ENCODE measurements around the gene DOLPP1. TPM values are rescaled to one million over a fixed set of nuclear protein-coding genes. Genes with fewer than 3 reads are reported as not detected.
"Not testable (repeated sequence)": the region's sequence is repeated elsewhere in the genome, so short reads cannot be mapped to it uniquely, and the experiment has no call there.

Gene DOLPP1, protein sequence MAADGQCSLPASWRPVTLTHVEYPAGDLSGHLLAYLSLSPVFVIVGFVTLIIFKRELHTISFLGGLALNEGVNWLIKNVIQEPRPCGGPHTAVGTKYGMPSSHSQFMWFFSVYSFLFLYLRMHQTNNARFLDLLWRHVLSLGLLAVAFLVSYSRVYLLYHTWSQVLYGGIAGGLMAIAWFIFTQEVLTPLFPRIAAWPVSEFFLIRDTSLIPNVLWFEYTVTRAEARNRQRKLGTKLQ
- 13.2 TPM for total RNA-seq
- long read RNA-seq, transcript DOLPP1-202 (8 exons, 2,177 nt), result major isoform, 13 of 18 reads
- long read RNA-seq, partial matches to known transcripts, result 4 of 18 reads
- long read RNA-seq, other reads (novel, unspliced or antisense), result 0 of 18 reads

DNA sequence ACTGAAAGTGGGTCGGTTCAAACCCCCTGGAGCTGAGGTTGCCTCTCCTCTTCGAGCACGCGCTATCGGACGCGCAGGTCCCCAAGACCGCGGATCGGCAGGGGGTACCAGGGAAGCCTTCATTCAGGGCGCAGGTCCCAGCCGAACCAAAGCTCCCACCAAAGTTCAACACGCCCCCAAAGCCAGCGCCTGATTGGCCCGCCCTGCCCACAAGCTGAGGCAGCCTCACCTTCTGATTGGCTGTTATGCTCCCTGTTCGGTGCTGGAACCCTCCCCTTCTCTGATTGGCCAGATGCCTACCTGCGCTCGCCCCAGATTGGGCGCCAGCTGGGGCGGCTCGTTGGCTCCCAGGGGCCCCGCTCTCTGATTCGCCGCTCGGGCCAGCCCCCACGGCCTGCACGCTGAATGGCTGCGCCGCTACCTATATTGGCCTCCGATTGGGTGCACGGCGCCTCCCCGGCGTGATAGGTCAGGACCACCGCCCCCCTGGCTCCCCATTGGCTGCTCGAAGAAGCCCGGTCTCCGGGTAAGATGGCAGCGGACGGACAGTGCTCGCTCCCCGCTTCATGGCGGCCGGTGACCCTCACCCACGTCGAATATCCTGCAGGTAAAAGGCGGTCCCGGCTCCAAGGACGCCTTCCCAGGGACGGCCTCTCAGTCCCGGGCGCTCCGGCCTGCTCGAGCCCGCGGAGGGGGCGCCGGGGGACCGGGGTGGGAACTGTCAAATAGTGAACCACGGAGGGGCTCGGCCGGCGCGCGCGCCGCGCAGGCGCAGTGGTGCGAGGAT is at the start of gene DOLPP1:
TSS of gene DOLPP1 (plus strand) at position 511 of the 787 bp plus-strand sequence. CDS start at position 532, 21 bp downstream.
- intact Hi-C loops (cut with DNase I), result no loop called here
- peaks cover 19% of the 10 kb centered on the region for H3K4me1 ChIP-seq
- H3K4me3 ChIP-seq, result peak within 1 kb of the TSS; percentile 76
- peak within 1 kb of the TSS; percentile 81 for H3K27ac ChIP-seq
- DNase-seq (peak; percentile 100), ATAC-seq (peak; percentile 98)
- H3K36me3 ChIP-seq, result peaks cover 9% of the 10 kb centered on the region
- TF ChIP-seq, protein P1, sequence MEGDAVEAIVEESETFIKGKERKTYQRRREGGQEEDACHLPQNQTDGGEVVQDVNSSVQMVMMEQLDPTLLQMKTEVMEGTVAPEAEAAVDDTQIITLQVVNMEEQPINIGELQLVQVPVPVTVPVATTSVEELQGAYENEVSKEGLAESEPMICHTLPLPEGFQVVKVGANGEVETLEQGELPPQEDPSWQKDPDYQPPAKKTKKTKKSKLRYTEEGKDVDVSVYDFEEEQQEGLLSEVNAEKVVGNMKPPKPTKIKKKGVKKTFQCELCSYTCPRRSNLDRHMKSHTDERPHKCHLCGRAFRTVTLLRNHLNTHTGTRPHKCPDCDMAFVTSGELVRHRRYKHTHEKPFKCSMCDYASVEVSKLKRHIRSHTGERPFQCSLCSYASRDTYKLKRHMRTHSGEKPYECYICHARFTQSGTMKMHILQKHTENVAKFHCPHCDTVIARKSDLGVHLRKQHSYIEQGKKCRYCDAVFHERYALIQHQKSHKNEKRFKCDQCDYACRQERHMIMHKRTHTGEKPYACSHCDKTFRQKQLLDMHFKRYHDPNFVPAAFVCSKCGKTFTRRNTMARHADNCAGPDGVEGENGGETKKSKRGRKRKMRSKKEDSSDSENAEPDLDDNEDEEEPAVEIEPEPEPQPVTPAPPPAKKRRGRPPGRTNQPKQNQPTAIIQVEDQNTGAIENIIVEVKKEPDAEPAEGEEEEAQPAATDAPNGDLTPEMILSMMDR (IDR thresholded peaks at IDR 0.05), result no peak
- no peaks in the 10 kb centered on the region for H3K9me3 ChIP-seq
- no peaks in the 10 kb centered on the region for H3K27me3 ChIP-seq

DNA sequence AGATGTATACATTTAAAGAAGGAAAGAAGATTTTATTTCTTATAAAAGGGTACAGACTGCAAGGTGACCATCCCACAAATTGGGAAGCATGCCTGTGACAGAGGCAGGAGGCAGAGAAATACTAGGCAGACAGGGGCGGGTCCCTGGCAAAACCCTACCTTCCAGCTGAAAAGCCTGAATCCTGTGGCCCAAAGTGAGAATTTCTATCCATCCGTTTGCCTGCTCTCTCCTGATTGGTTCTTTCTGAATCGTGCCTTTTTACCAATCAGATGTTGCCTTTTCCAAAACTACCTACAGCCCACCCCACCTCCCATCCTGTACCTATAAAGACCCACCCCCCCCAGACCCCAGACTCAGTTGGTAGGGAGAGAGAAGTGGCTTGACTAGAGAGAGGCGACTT is 49.4 kb upstream of the DOLPP1 start:
- ATAC-seq (no peak), DNase-seq (no peak)
- Histone ChIP-seq H3K9me3 (no peaks in the 10 kb centered on the region), H3K36me3 (no peaks in the 10 kb centered on the region), H3K27me3 (no peaks in the 10 kb centered on the region), H3K4me1 (peaks cover 18% of the 10 kb centered on the region), H3K27ac (no peak overlapping the region), H3K4me3 (no peak overlapping the region)
- TF ChIP-seq, protein P1 (IDR thresholded peaks at IDR 0.05), result no peak
- intact Hi-C loops (cut with DNase I), result no loop called here

GRCh38 chr9:129032541-129033159 is 48.3 kb upstream of the DOLPP1 start:
- intact Hi-C loops (cut with DNase I), result no loop called here
- H3K4me3 ChIP-seq, result no peak overlapping the region
- peaks cover 12% of the 10 kb centered on the region for H3K4me1 ChIP-seq
- no peak for ATAC-seq
- H3K9me3 ChIP-seq, result no peaks in the 10 kb centered on the region
- DNase-seq, result no peak
- H3K27ac ChIP-seq, result no peak overlapping the region
- TF ChIP-seq, protein P1 (IDR thresholded peaks at IDR 0.05), result no peak
- H3K27me3 ChIP-seq, result no peaks in the 10 kb centered on the region
- no peaks in the 10 kb centered on the region for H3K36me3 ChIP-seq

GRCh38 chr9:129033216-129033615 is 47.7 kb upstream of the DOLPP1 start:
- TF ChIP-seq, protein P1 (IDR thresholded peaks at IDR 0.05), result no peak
- Histone ChIP-seq H3K27me3 (no peaks in the 10 kb centered on the region), H3K4me1 (peaks cover 17% of the 10 kb centered on the region), H3K27ac (no peak overlapping the region), H3K4me3 (no peak overlapping the region), H3K9me3 (no peaks in the 10 kb centered on the region), H3K36me3 (no peaks in the 10 kb centered on the region)
- DNase-seq, result no peak
- no peak for ATAC-seq
- intact Hi-C loops (cut with DNase I), result no loop called here

DNA sequence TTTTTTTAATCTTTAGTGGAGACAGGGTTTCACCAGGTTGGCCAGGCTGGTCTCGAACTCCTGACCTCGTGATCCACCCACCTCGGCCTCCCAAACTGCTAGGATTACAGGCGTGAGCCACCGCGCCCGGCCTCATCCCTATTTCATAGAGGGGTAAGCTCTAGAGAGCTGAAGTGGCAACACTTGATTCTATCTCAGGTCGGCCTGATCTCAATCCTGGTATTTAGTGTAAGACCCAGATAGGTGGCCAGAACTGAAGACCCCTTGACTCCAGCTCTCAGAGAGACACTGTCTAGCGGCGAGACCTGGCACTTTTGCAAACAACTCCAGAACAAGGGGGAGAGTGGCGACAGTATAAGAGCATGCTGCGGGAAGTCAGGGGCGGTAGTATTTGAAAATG is 45.1 kb upstream of the DOLPP1 start:
- H3K27me3 ChIP-seq; H3K36me3 ChIP-seq; H3K9me3 ChIP-seq; DNase-seq; intact Hi-C loops (cut with DNase I): not testable (repeated sequence)
- peak; percentile 7 for ATAC-seq
- peaks cover 13% of the 10 kb centered on the region for H3K4me1 ChIP-seq
- H3K4me3 ChIP-seq, result peak overlapping the region; percentile 75
- H3K27ac ChIP-seq, result peak overlapping the region; percentile 72

Data from upper lobe of right lung (tissue), 1 donor.